B cell (primary cell): Measurements from ENCODE around the gene AGAP1. TPM values are rescaled to one million over a fixed set of nuclear protein-coding genes. Genes with fewer than 3 reads are reported as not detected.

Experiments used
- ATAC-seq: fragments of 200-7000 bp; cut with Tn5 transposase; one replicate; pipeline ENCODE4 v1.10.0; 2021; ENCODE audit warnings: low read depth, mild to moderate bottlenecking, moderate number of reproducible peaks, moderate library complexity
- CTCF ChIA-PET: fragments of 350-600 bp; sonication (Branson Sonifier 250); formaldehyde crosslinking; loops from one replicate; lab custom pipeline; 2021; ENCODE audit warnings: antibody characterized with exemption, inconsistent platforms; lab: Charles Lee
- POLR2A ChIA-PET: fragments of 350-600 bp; sonication (Branson Sonifier 250); formaldehyde crosslinking; loops from one replicate; lab custom pipeline; 2021; ENCODE audit warnings: antibody characterized with exemption; lab: Charles Lee
- DNase-seq: peaks from one replicate; pipeline ENCODE4 v3.0.0; 2013
- H2AFZ ChIP-seq: 2 replicates; pipeline ENCODE4 v1.6.1; 2012; ENCODE audit warnings: mild to moderate bottlenecking, low read depth, low read length; ENCODE audit not compliant: insufficient read depth, poor library complexity, severe bottlenecking
- H3K27ac ChIP-seq, 2 donors: 1 replicate in 1 of 2; 2 replicates in 1 of 2; pipeline ENCODE4 v1.5.1; 2012 to 2013; ENCODE audit warnings: low read length in 2 of 2, mild to moderate bottlenecking in 2 of 2, moderate library complexity in 1 of 2
- H3K27me3 ChIP-seq, 4 experiments: fragments of 200-600 bp in 1 of 4; sonication (generic) in 1 of 4; replicated peaks in 1 of 4; 1 replicate in 2 of 4; 2 replicates in 2 of 4; pipeline versions ENCODE4 v1.6.1 to v1.7.0; 2013 to 2016; ENCODE audit warnings: low read length in 3 of 4, mild to moderate bottlenecking in 2 of 4, mixed read lengths in 1 of 4, moderate library complexity in 1 of 4; ENCODE audit not compliant: insufficient read depth in 4 of 4, control insufficient read depth in 3 of 4; ENCODE audit errors: control extremely low read depth in 1 of 4
- H3K36me3 ChIP-seq, 2 experiments: replicated peaks in 1 of 2; 1 replicate in 1 of 2; 2 replicates in 1 of 2; pipeline versions ENCODE4 v1.6.1 to v1.7.1; 2013; ENCODE audit warnings: low read length in 1 of 2; ENCODE audit not compliant: insufficient read depth in 2 of 2, control insufficient read depth in 1 of 2; ENCODE audit errors: control extremely low read depth in 1 of 2, extremely low read depth in 1 of 2
- H3K4me1 ChIP-seq, 2 donors: fragments of 200-600 bp in 1 of 2; sonication (generic) in 1 of 2; 1 replicate in 1 of 2; 2 replicates in 1 of 2; pipeline versions ENCODE4 v1.5.1 to v1.6.1; 2013 to 2017; ENCODE audit warnings: low read length in 2 of 2; ENCODE audit not compliant: control insufficient read depth in 2 of 2, insufficient read depth in 2 of 2
- H3K4me2 ChIP-seq: replicated peaks from 2 replicates; pipeline ENCODE3; 2012; ENCODE audit warnings: mild to moderate bottlenecking, low read depth, low read length; ENCODE audit not compliant: poor library complexity, severe bottlenecking
- H3K4me3 ChIP-seq, 5 experiments: fragments of 200-600 bp in 1 of 5; sonication (generic) in 1 of 5; 1 replicate in 3 of 5; 2 replicates in 2 of 5; pipeline versions ENCODE4 v1.5.1 to v1.7.0; 2011 to 2016; ENCODE audit warnings: low read length in 4 of 5, mild to moderate bottlenecking in 4 of 5, low read depth in 2 of 5, control low read depth in 1 of 5, moderate library complexity in 1 of 5; ENCODE audit not compliant: insufficient read depth in 1 of 5; ENCODE audit errors: control extremely low read depth in 1 of 5, extremely low read depth in 1 of 5
- H3K79me2 ChIP-seq: fragments of 200-600 bp; sonication (generic); one replicate; pipeline ENCODE4 v1.6.0; 2016; ENCODE audit warnings: low read length; ENCODE audit not compliant: control insufficient read depth, insufficient read depth
- H3K9ac ChIP-seq: fragments of 200-600 bp; sonication (generic); 2 replicates; pipeline ENCODE4 v1.6.1; 2017; ENCODE audit warnings: mild to moderate bottlenecking, low read length, moderate library complexity
- H3K9me3 ChIP-seq, 3 donors: one replicate each; pipeline versions ENCODE4 v1.6.1 to v1.7.1; 2013; ENCODE audit warnings: low read length in 2 of 3; ENCODE audit not compliant: control insufficient read depth in 2 of 3, insufficient read depth in 1 of 3; ENCODE audit errors: control extremely low read depth in 1 of 3
- H4K20me1 ChIP-seq: 2 replicates; pipeline ENCODE4 v1.6.0; 2012; ENCODE audit warnings: mild to moderate bottlenecking, low read length; ENCODE audit not compliant: insufficient read depth, control insufficient read depth, poor library complexity, severe bottlenecking
- H3K27ac Mint-ChIP-seq: one replicate; pipeline ENCODE4 v1.8.0; 2021; ENCODE audit warnings: mixed read lengths
- H3K27me3 Mint-ChIP-seq: one replicate; pipeline ENCODE4 v1.8.0; 2021; ENCODE audit warnings: mixed read lengths
- H3K4me1 Mint-ChIP-seq: one replicate; pipeline ENCODE4 v1.8.0; 2021; ENCODE audit warnings: mixed read lengths
- H3K4me3 Mint-ChIP-seq: one replicate; pipeline ENCODE4 v1.8.0; 2021; ENCODE audit warnings: mixed read lengths
- H3K9me3 Mint-ChIP-seq: one replicate; pipeline ENCODE4 v1.8.0; 2022; ENCODE audit warnings: mixed read lengths; ENCODE audit not compliant: insufficient read depth
- EZH2 ChIP-seq: IDR thresholded peaks from 2 replicates; pipeline ENCODE4 v1.6.1; 2012; ENCODE audit warnings: borderline replicate concordance, low read depth, mild to moderate bottlenecking, moderate library complexity, low read length; ENCODE audit not compliant: insufficient read depth, poor library complexity, severe bottlenecking
- WGBS: methylation state at CpG from one replicate; pipeline ENCODE4 v1.1.5; 2013; ENCODE audit warnings: missing lambda C conversion rate; ENCODE audit not compliant: insufficient coverage; 5-methylcytosine and 5-hydroxymethylcytosine counted together
- intact Hi-C: fragments of 100-400 bp; cut with micrococcal nuclease; formaldehyde crosslinking; loops from one replicate; pipeline ENCODE4 v1.10.0; 2022
- polyA plus RNA-seq: library from polyadenylated mRNA; depleted of rRNA; stranded (reverse); fragments of >200 nt; gene quantifications from 2 replicates; pipeline ENCODE4 v1.2.3, GENCODE V29; 2012
- total RNA-seq, 2 donors: library from RNA; stranded (reverse); fragments of 120-200 nt in 1 of 2; gene quantifications; 1 replicate in 1 of 2; 2 replicates in 1 of 2; pipeline versions ENCODE4 v1.2.3 to v1.2.4, GENCODE V29; 2013 to 2022
- TF ChIP-seq, protein P1 (sequence below): fragments of 200-600 bp; IDR thresholded peaks from one replicate; pipeline ENCODE4 v1.8.0; 2022; ENCODE audit warnings: antibody characterized with exemption, mild to moderate bottlenecking

Gene AGAP1
- total and polyA plus RNA-seq, 2 donors (not counting 1 experiment from before 2014, with no cell fraction given) = 0.01 TPM; not detected in 1

DNA sequence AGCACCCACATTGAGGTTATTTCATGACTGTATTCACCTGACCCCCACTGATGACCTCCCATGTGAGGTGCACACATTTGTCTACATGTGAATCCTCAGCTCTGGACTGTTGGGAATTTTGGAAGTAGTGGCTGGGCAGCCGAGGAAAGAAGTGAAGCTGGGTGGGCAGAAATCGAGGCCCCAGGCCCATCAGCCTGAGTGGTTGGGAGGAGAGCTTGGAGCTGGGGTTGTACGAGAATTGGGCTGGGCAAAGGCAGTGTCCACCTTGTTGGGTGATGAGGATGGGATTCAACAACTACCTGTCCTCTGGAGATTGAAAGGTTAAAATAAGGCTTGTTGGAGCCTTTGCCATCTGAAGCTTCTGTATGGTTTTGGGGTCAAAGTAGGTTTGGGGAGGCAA is 35.8 kb downstream of the AGAP1 start:
- Mint-ChIP-seq H3K27ac (no peak overlapping the region), H3K27me3 (peaks cover 7% of the 10 kb centered on the region), H3K4me3 (no peak overlapping the region), H3K9me3 (no peaks in the 10 kb centered on the region), H3K4me1 (no peaks in the 10 kb centered on the region)
- DNase-seq (no peak), ATAC-seq (no peak)
- Histone ChIP-seq H3K27ac (no peak overlapping the region), H4K20me1 (no peaks in the 10 kb centered on the region), H3K9ac (no peak overlapping the region), H3K4me2 (no peak overlapping the region), H2AFZ (no peak overlapping the region), H3K27me3 (no peaks in the 10 kb centered on the region), H3K4me1 (no peaks in the 10 kb centered on the region), H3K9me3 (peaks cover 0 to 6% (median 0%) of the 10 kb centered on the region in 3 donors), H3K79me2 (no peaks in the 10 kb centered on the region), H3K36me3 (no peaks in the 10 kb centered on the region), H3K4me3 (no peak overlapping the region)
- WGBS = 77% methylated on average over 3 of the region's 3 CpGs
- no peak for TF ChIP-seq EZH2
- TF ChIP-seq, protein P1, sequence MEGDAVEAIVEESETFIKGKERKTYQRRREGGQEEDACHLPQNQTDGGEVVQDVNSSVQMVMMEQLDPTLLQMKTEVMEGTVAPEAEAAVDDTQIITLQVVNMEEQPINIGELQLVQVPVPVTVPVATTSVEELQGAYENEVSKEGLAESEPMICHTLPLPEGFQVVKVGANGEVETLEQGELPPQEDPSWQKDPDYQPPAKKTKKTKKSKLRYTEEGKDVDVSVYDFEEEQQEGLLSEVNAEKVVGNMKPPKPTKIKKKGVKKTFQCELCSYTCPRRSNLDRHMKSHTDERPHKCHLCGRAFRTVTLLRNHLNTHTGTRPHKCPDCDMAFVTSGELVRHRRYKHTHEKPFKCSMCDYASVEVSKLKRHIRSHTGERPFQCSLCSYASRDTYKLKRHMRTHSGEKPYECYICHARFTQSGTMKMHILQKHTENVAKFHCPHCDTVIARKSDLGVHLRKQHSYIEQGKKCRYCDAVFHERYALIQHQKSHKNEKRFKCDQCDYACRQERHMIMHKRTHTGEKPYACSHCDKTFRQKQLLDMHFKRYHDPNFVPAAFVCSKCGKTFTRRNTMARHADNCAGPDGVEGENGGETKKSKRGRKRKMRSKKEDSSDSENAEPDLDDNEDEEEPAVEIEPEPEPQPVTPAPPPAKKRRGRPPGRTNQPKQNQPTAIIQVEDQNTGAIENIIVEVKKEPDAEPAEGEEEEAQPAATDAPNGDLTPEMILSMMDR = no peak
- POLR2A ChIA-PET = no interaction called here
- intact Hi-C loops = no loop called here
- CTCF ChIA-PET = no interaction called here

DNA sequence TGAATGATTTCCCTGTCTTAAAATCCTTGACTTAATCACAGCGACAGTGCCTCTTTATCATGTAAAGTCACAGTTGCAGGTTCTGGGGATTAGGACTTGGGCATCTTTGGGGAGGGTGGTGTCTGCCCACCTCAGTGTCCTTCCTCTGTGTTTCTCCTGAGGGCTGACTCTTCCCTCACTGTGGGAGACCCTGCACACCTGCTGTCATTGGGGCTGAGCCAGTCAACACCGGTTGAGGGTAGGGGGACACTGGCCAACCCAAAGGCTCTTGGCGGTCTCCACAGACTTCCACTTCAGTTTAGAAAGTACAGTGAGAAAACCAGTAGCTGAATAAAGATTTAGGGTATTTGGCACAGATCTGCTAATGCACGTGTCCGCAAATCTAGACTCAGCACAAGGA is 36.9 kb downstream of the AGAP1 start:
- Histone ChIP-seq H3K36me3 (no peaks in the 10 kb centered on the region), H3K4me3 (no peak overlapping the region), H3K4me1 (no peaks in the 10 kb centered on the region), H3K79me2 (no peaks in the 10 kb centered on the region), H4K20me1 (no peaks in the 10 kb centered on the region), H3K4me2 (no peak overlapping the region), H3K27me3 (no peaks in the 10 kb centered on the region), H3K9me3 (peaks cover 0 to 6% (median 0%) of the 10 kb centered on the region in 3 donors), H2AFZ (no peak overlapping the region), H3K27ac (no peak overlapping the region), H3K9ac (no peak overlapping the region)
- Mint-ChIP-seq H3K9me3 (no peaks in the 10 kb centered on the region), H3K27ac (no peak overlapping the region), H3K4me3 (no peak overlapping the region), H3K27me3 (peaks cover 3% of the 10 kb centered on the region), H3K4me1 (no peaks in the 10 kb centered on the region)
- ATAC-seq (no peak), DNase-seq (no peak)
- ChIA-PET POLR2A (no interaction called here), CTCF (interaction anchor here (0.6 kb wide), 1 partner anchor 744 kb away, joined by 5 read pairs; no protein-coding TSS in a partner anchor)
- WGBS = 92% methylated on average over 4 of the region's 5 CpGs
- intact Hi-C loops = no loop called here
- no peak for TF ChIP-seq EZH2
- TF ChIP-seq, protein P1 = no peak
